B cell (primary cell): Measurements from ENCODE around the gene PDIA2.

Experiments
- EZH2 ChIP-seq: IDR thresholded peaks from 2 replicates; pipeline ENCODE4 v1.6.1; 2012; ENCODE audit warnings: borderline replicate concordance, low read depth, mild to moderate bottlenecking, moderate library complexity, low read length; ENCODE audit not compliant: insufficient read depth, poor library complexity, severe bottlenecking
- TF ChIP-seq, protein P1 (sequence below): fragments of 200-600 bp; IDR thresholded peaks from one replicate; pipeline ENCODE4 v1.8.0; 2022; ENCODE audit warnings: antibody characterized with exemption, mild to moderate bottlenecking

DNA sequence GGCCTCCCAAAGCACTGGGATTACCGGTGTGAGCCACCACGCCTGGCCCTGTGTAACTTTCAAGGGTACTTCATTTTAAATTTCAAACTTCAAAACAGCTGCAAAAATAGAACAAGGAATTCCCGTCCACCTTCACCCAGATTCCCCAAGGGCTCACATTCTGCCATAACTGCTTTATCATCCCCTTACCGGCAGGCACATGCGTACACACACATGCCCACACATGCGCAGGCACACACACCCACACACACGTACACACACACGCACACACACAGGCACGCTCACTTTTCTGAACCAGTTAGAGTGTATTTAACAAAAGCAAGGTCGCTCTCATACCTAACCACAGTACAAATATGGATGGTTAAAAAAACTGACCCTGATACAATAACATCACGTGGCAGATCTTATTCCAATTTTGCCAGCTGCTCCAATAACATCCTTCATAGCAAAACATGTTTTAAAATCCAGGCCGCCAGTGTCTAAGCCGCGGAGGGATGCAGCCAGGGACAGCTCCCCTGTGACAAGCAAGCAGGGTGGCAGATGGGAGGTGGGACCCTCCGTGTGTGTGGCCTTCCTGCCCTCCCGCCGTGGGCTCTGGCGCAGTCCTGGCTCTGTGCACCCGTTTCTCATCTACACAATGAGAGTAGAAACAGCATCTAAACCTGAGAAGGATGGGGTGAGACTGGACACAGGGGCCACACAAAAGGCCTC, 23.1 kb downstream of the PDIA2 start:
- TF ChIP-seq, protein P1, sequence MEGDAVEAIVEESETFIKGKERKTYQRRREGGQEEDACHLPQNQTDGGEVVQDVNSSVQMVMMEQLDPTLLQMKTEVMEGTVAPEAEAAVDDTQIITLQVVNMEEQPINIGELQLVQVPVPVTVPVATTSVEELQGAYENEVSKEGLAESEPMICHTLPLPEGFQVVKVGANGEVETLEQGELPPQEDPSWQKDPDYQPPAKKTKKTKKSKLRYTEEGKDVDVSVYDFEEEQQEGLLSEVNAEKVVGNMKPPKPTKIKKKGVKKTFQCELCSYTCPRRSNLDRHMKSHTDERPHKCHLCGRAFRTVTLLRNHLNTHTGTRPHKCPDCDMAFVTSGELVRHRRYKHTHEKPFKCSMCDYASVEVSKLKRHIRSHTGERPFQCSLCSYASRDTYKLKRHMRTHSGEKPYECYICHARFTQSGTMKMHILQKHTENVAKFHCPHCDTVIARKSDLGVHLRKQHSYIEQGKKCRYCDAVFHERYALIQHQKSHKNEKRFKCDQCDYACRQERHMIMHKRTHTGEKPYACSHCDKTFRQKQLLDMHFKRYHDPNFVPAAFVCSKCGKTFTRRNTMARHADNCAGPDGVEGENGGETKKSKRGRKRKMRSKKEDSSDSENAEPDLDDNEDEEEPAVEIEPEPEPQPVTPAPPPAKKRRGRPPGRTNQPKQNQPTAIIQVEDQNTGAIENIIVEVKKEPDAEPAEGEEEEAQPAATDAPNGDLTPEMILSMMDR: no peak
- no peak for TF ChIP-seq EZH2
